Activated CD4-positive, alpha-beta T cell treated with anti-CD3 and anti-CD28 coated beads, Interleukin-2, amount 10 ng/mL, durations not matched to agents 7 days and 5 days (primary cell): ENCODE measurements around the gene MTFR1L. TPM values are rescaled to one million over a fixed set of nuclear protein-coding genes. Genes with fewer than 3 reads are reported as not detected.

Experiments used
- CTCF ChIA-PET: fragments of 350-600 bp; sonication (Branson Sonifier 250); formaldehyde crosslinking; loops from one replicate; lab custom pipeline; 2021; ENCODE audit warnings: antibody characterized with exemption; lab: Charles Lee
- POLR2A ChIA-PET: fragments of 350-600 bp; sonication (Branson Sonifier 250); formaldehyde crosslinking; loops from one replicate; lab custom pipeline; 2021; ENCODE audit warnings: antibody characterized with exemption; lab: Charles Lee
- DNase-seq: peaks from one replicate; pipeline ENCODE4 v3.0.0-alpha.2; 2020
- H3K27ac Mint-ChIP-seq: one replicate; pipeline ENCODE4 v1.8.0; 2021; ENCODE audit warnings: mild to moderate bottlenecking, moderate library complexity, mixed read lengths
- H3K27me3 Mint-ChIP-seq: one replicate; pipeline ENCODE4 v1.8.0; 2021; ENCODE audit warnings: mixed read lengths
- H3K36me3 Mint-ChIP-seq: one replicate; pipeline ENCODE4 v1.8.0; 2021; ENCODE audit warnings: low read depth, mixed read lengths
- H3K4me1 Mint-ChIP-seq: one replicate; pipeline ENCODE4 v1.8.0; 2021; ENCODE audit warnings: mixed read lengths
- H3K4me3 Mint-ChIP-seq: one replicate; pipeline ENCODE4 v1.8.0; 2021; ENCODE audit warnings: mild to moderate bottlenecking, moderate library complexity, mixed read lengths
- H3K9me3 Mint-ChIP-seq: one replicate; pipeline ENCODE4 v1.8.0; 2021; ENCODE audit warnings: mixed read lengths
- total RNA-seq, 2 experiments: library from RNA; stranded (reverse); gene quantifications; one replicate each; pipeline ENCODE4 v1.2.3, GENCODE V29; 2021

MTFR1L gene
- total RNA-seq, 2 experiments from 2014 or later: 38.9 to 42.1 TPM

- peaks cover 29% of the 10 kb centered on the region for H3K36me3 Mint-ChIP-seq
- no peak overlapping the region for H3K27ac Mint-ChIP-seq
- ChIA-PET CTCF (interaction anchor here (0.9 kb wide), 1 partner anchor 125 kb away, joined by 3 read pairs; no protein-coding TSS in a partner anchor), POLR2A (no interaction called here)
- no peaks in the 10 kb centered on the region for H3K27me3 Mint-ChIP-seq
- H3K4me3 Mint-ChIP-seq: no peak overlapping the region
- DNase-seq: no peak
- no peaks in the 10 kb centered on the region for H3K9me3 Mint-ChIP-seq
- H3K4me1 Mint-ChIP-seq: peaks cover 32% of the 10 kb centered on the region
Observed at GRCh38 chr1:25780318-25781129, 39.2 kb upstream of the MTFR1L start.

DNA sequence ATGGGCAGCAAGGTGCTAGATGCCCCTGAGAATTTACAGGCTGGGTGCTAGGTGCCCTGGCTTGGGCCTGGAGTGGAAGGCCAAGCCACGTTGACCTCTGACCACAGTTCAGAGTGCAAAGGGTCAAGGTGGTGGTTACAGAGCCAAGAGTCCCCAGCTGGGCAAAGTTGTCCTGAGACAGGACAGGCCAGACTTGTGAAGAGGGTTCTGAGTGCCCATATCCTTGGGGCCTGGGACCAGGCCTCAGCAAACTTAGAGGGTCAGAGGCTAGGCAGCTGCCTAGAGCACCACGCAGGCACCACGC is 38.7 kb upstream of the MTFR1L start:
- Mint-ChIP-seq H3K27ac (no peak overlapping the region), H3K4me3 (no peak overlapping the region), H3K27me3 (no peaks in the 10 kb centered on the region), H3K36me3 (peaks cover 31% of the 10 kb centered on the region), H3K9me3 (no peaks in the 10 kb centered on the region), H3K4me1 (peaks cover 27% of the 10 kb centered on the region)
- POLR2A ChIA-PET: no interaction called here
- CTCF ChIA-PET: interaction anchor here (0.9 kb wide), 1 partner anchor 126 kb away, joined by 3 read pairs; no protein-coding TSS in a partner anchor
- DNase-seq: no peak

- Mint-ChIP-seq H3K4me3 (no peak overlapping the region), H3K9me3 (no peaks in the 10 kb centered on the region), H3K27ac (no peak overlapping the region), H3K36me3 (peaks cover 29% of the 10 kb centered on the region), H3K27me3 (no peaks in the 10 kb centered on the region), H3K4me1 (peaks cover 15% of the 10 kb centered on the region)
- CTCF ChIA-PET: interaction anchor here (1.3 kb wide), 1 partner anchor 24 kb away, joined by 3 read pairs; no protein-coding TSS in a partner anchor
- POLR2A ChIA-PET: no interaction called here
- no peak for DNase-seq
Observed at GRCh38 chr1:25782608-25783201, 37.0 kb upstream of the MTFR1L start.

DNA sequence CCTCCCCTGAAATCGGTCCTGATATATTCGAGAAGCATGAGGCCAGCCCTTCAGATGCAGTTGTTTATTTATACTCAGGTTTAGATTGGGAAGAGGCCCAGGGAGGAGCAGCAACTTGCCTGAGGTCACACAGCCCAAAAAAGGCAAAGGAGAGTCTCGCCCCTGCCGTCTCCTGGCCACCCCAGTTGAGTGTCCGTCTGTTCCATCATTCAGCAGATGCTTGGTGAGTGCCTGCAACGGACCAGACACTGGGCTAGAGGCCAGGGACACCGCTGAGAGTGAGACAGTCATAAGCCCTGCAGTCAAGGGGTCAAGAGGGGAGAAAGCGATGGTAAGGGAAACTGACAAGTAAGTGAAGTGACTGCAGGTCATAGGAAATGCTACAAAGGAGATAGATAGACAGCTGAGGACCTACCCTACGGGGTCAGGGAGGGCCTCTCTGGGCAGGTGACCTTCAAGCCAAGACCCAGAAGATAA is 35.1 kb upstream of the MTFR1L start:
- POLR2A ChIA-PET: interaction anchor here (0.5 kb wide), 1 partner anchor 9 kb away, joined by 3 read pairs; no protein-coding TSS in a partner anchor
- no peaks in the 10 kb centered on the region for H3K27me3 Mint-ChIP-seq
- H3K27ac Mint-ChIP-seq: no peak overlapping the region
- no peaks in the 10 kb centered on the region for H3K9me3 Mint-ChIP-seq
- no peak for DNase-seq
- CTCF ChIA-PET: interaction anchor here (0.6 to 1.2 kb wide), 2 partner anchors 11 to 19 kb away, joined by 3 read pairs; no protein-coding TSS in a partner anchor
- peaks cover 5% of the 10 kb centered on the region for H3K4me1 Mint-ChIP-seq
- H3K36me3 Mint-ChIP-seq: peaks cover 24% of the 10 kb centered on the region
- H3K4me3 Mint-ChIP-seq: no peak overlapping the region

DNA sequence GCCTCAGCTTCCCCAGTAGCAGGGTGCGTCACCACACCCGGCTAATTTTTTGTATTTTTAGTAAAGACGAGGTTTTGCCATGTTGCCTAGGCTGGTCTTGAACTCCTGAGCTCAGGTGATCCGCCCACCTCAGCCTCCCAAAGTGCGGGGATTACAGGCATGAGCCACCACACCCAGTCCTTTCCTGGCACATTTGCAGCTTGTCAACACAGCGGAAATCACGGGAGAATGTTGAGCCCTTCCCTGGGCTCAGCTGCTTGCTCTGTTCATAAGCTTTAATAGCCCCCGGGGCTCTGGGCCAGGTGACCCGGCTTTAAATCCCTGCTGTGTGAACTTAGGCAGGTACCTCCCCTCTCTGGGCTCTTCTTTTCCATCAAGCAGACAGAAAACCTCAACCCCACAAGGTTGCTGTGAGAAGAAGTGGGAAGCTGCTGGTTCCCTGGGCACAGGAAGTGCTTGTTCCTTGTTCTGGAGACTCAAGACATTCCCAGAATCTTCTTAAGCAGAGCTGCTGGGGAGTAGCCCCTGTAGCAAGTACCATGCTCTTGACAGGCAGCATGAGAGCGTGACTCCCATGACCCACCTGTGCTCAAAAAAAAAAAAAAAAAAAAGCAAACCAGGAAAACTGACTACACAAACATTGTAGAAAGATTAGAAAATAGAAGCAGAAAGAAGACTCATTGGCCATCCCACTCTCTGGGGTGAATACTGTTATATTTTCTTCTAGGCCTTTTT is 34.3 kb upstream of the MTFR1L start:
- ChIA-PET POLR2A (no interaction called here), CTCF (interaction anchor here (0.6 to 1.2 kb wide), 2 partner anchors 10 to 18 kb away, joined by 3 read pairs; no protein-coding TSS in a partner anchor)
- DNase-seq: no peak
- no peak overlapping the region for H3K4me3 Mint-ChIP-seq
- H3K36me3 Mint-ChIP-seq: peaks cover 27% of the 10 kb centered on the region
- peak overlapping the region; percentile 19 for H3K27ac Mint-ChIP-seq
- no peaks in the 10 kb centered on the region for H3K27me3 Mint-ChIP-seq
- H3K4me1 Mint-ChIP-seq: no peaks in the 10 kb centered on the region
- H3K9me3 Mint-ChIP-seq: no peaks in the 10 kb centered on the region

GRCh38 chr1:25786887-25787759 is 32.6 kb upstream of the MTFR1L start:
- Mint-ChIP-seq H3K27me3 (no peaks in the 10 kb centered on the region), H3K4me1 (no peaks in the 10 kb centered on the region), H3K27ac (no peak overlapping the region), H3K9me3 (no peaks in the 10 kb centered on the region), H3K4me3 (no peak overlapping the region), H3K36me3 (peaks cover 27% of the 10 kb centered on the region)
- DNase-seq: no peak
- CTCF ChIA-PET: interaction anchor here (1.0 to 1.8 kb wide), 6 partner anchors 11 to 168 kb away, joined by 3 to 11 read pairs (median 4); no protein-coding TSS in a partner anchor
- POLR2A ChIA-PET: interaction anchor here (0.6 kb wide), 1 partner anchor 336 kb away, joined by 4 read pairs; no protein-coding TSS in a partner anchor

DNA sequence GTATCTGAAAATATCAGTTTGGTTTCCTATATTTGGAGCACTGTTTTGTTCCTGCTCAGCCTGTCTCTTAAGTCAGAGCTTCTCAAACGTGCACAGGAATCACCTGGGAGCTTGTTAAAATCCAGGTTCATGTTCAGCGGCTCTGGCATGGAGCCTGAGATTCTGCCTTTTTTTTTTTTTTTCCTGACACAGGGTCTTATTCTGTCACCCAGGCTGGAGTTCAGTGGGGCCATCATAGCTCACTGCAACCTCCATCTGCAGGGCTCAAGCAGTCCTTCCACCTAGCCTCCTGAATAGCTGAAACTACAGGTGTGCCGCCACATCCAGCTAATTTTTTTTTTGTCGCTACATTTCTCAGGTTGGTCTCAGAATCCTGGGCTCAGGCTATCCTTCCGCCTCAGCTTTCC is 32.0 kb upstream of the MTFR1L start:
- Mint-ChIP-seq H3K4me3 (no peak overlapping the region), H3K36me3 (peaks cover 27% of the 10 kb centered on the region), H3K27me3 (no peaks in the 10 kb centered on the region), H3K9me3 (no peaks in the 10 kb centered on the region), H3K27ac (no peak overlapping the region), H3K4me1 (peaks cover under 1% of the 10 kb centered on the region)
- ChIA-PET CTCF (interaction anchor here (0.9 to 1.8 kb wide), 8 partner anchors 10 to 169 kb away, joined by 3 to 11 read pairs (median 4); no protein-coding TSS in a partner anchor), POLR2A (interaction anchor here (0.6 kb wide), 1 partner anchor 336 kb away, joined by 4 read pairs; no protein-coding TSS in a partner anchor)
- DNase-seq: no peak

DNA sequence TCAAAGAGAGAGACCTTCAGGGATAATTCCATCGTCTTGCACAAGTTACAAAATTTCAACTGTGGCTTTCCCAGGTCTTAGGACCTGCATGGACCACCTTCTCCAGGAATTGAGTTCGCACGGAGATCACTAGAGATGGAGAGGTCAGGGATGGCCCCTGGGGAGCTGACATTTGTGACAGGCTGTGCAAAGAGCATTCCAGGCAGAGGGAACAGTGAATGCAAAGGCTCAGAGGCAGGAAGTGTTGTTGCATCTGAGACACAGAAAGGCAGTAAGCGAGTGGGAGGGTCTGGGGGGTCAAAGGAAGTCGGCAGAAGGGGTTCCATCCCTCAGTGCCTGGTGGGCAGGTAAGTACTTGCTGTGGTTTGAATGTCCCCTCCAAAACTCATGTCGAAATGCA is 29.3 kb upstream of the MTFR1L start:
- Mint-ChIP-seq H3K27ac (no peak overlapping the region), H3K27me3 (peaks cover 5% of the 10 kb centered on the region), H3K36me3 (peaks cover 14% of the 10 kb centered on the region), H3K4me1 (peaks cover 14% of the 10 kb centered on the region), H3K9me3 (no peaks in the 10 kb centered on the region), H3K4me3 (no peak overlapping the region)
- ChIA-PET POLR2A (interaction anchor here (0.6 kb wide), 1 partner anchor 82 kb away, joined by 4 read pairs; no protein-coding TSS in a partner anchor), CTCF (interaction anchor here (1.7 to 1.8 kb wide), 2 partner anchors 182 to 225 kb away, joined by 3 to 4 read pairs; no protein-coding TSS in a partner anchor)
- DNase-seq: no peak

DNA sequence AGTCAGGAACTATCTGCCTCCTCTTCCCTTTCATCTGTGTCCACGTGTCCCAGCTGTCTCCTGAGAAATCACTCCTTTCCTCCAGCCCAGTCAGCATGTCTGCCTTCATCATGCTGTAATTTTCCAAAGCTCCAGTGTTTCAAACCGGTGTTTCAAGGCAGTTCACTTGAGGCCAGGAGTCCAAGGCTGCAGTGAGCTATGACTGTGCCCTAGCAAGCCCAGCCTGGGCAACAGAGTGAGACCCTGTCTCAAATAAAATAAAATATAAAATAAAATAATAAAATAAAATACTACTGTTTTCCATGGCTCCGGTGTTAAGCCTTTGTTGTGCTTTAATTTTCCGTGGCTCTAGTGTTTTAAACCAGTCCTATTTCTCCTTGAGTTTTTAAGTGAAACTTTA is 27.6 kb upstream of the MTFR1L start:
- ChIA-PET CTCF (interaction anchor here (1.4 to 2.0 kb wide), 3 partner anchors 173 to 288 kb away, joined by 3 to 7 read pairs (median 3); no protein-coding TSS in a partner anchor), POLR2A (no interaction called here)
- peaks cover 7% of the 10 kb centered on the region for H3K27me3 Mint-ChIP-seq
- DNase-seq: no peak
- H3K36me3 Mint-ChIP-seq: peaks cover 10% of the 10 kb centered on the region
- H3K4me1 Mint-ChIP-seq: peaks cover 29% of the 10 kb centered on the region
- H3K9me3 Mint-ChIP-seq: no peaks in the 10 kb centered on the region
- H3K4me3 Mint-ChIP-seq: no peak overlapping the region
- H3K27ac Mint-ChIP-seq: no peak overlapping the region

GRCh38 chr1:25793585-25794170 is 26.1 kb upstream of the MTFR1L start:
- no peaks in the 10 kb centered on the region for H3K9me3 Mint-ChIP-seq
- peaks cover 7% of the 10 kb centered on the region for H3K27me3 Mint-ChIP-seq
- no peak for DNase-seq
- H3K36me3 Mint-ChIP-seq: peaks cover 4% of the 10 kb centered on the region
- peaks cover 44% of the 10 kb centered on the region for H3K4me1 Mint-ChIP-seq
- CTCF ChIA-PET: interaction anchor here (0.6 to 2.0 kb wide), 3 partner anchors 12 to 175 kb away, joined by 3 to 7 read pairs (median 4); no protein-coding TSS in a partner anchor
- H3K4me3 Mint-ChIP-seq: no peak overlapping the region
- peak overlapping the region; percentile 26 for H3K27ac Mint-ChIP-seq
- POLR2A ChIA-PET: no interaction called here

- H3K4me3 Mint-ChIP-seq: no peak overlapping the region
- peak overlapping the region; percentile 42 for H3K27ac Mint-ChIP-seq
- H3K9me3 Mint-ChIP-seq: no peaks in the 10 kb centered on the region
- H3K4me1 Mint-ChIP-seq: peaks cover 45% of the 10 kb centered on the region
- POLR2A ChIA-PET: no interaction called here
- CTCF ChIA-PET: interaction anchor here (2.0 kb wide), 1 partner anchor 175 kb away, joined by 7 read pairs; no protein-coding TSS in a partner anchor
- peaks cover 7% of the 10 kb centered on the region for H3K27me3 Mint-ChIP-seq
- peaks cover 4% of the 10 kb centered on the region for H3K36me3 Mint-ChIP-seq
- no peak for DNase-seq
Observed at GRCh38 chr1:25794325-25794724, 25.4 kb upstream of the MTFR1L start.
